ENCODE data around the gene STRN4.

The STRN4 gene

GRCh38 chr19:46726971-46727501 is 19.2 kb downstream of the STRN4 start:
- no peak for DNase-seq (ENCODE audit: low read depth)
- TF ChIP-seq CTCF (IDR thresholded peaks at IDR 0.05; ENCODE audit: control insufficient read depth, insufficient read depth, low read depth, low read length, missing control alignments): no peak
- no peak overlapping the region for H3K4me3 ChIP-seq (ENCODE audit: control insufficient read depth, low read depth, low read length)

- H3K4me3 ChIP-seq (ENCODE audit: control insufficient read depth, low read depth, low read length): no peak overlapping the region
- TF ChIP-seq CTCF (IDR thresholded peaks at IDR 0.05; ENCODE audit: control insufficient read depth, insufficient read depth, low read depth, low read length, missing control alignments): no peak
- no peak for DNase-seq (ENCODE audit: low read depth)
Measured at GRCh38 chr19:46726551-46726950, 19.7 kb downstream of the STRN4 start.

GRCh38 chr19:46725859-46726393 is 20.3 kb downstream of the STRN4 start:
- DNase-seq (ENCODE audit: low read depth): no peak
- no peak overlapping the region for H3K4me3 ChIP-seq (ENCODE audit: control insufficient read depth, low read depth, low read length)
- TF ChIP-seq CTCF (IDR thresholded peaks at IDR 0.05; ENCODE audit: control insufficient read depth, insufficient read depth, low read depth, low read length, missing control alignments): no peak

GRCh38 chr19:46725036-46725820 is 21.0 kb downstream of the STRN4 start:
- H3K4me3 ChIP-seq (ENCODE audit: control insufficient read depth, low read depth, low read length): no peak overlapping the region

GRCh38 chr19:46724468-46724867 is 21.8 kb downstream of the STRN4 start:
- no peak for DNase-seq (ENCODE audit: low read depth)
- TF ChIP-seq CTCF (IDR thresholded peaks at IDR 0.05; ENCODE audit: control insufficient read depth, insufficient read depth, low read depth, low read length, missing control alignments): no peak
- no peak overlapping the region for H3K4me3 ChIP-seq (ENCODE audit: control insufficient read depth, low read depth, low read length)

More at GRCh38 chr19:46725036-46725820, 21.0 kb downstream of the STRN4 start:
- TF ChIP-seq CTCF (IDR thresholded peaks at IDR 0.05; ENCODE audit: control insufficient read depth, insufficient read depth, low read depth, low read length, missing control alignments): no peak
- no peak for DNase-seq (ENCODE audit: low read depth)

GRCh38 chr19:46723471-46723870 is 22.8 kb downstream of the STRN4 start:
- TF ChIP-seq CTCF (IDR thresholded peaks at IDR 0.05; ENCODE audit: control insufficient read depth, insufficient read depth, low read depth, low read length, missing control alignments): no peak
- DNase-seq (ENCODE audit: low read depth): no peak
- no peak overlapping the region for H3K4me3 ChIP-seq (ENCODE audit: control insufficient read depth, low read depth, low read length)

Data from AG09309 (cell line).